Measurements from ENCODE around the gene ARHGAP23. TPM values are rescaled to one million over a fixed set of nuclear protein-coding genes. Genes with fewer than 3 reads are reported as not detected.

Gene ARHGAP23
- total and polyA plus RNA-seq, 2 donors (not counting 3 experiments of a cell fraction or from before 2014, with no cell fraction given): 25.4 to 190 TPM

DNA sequence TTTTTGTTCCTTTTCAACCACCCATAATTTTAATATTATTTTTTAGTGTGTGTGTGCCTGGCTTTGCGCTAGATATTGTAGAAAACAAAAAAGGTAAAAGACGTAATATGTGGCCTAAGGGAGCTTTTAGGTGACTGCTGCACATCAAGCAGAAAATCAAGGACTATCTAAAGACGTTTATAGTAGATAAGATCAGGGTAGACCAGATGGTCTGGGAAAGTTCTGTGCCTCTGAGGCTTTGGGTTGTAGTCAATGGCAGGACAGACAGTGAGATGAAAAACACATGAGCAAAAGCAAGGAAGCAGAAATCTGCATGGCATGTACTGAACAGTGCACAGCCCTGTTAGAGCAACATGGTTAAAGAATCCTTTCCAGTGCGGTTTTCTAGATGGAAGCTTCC lies 26.8 kb upstream of the ARHGAP23 start:
- TF ChIP-seq POLR2AphosphoS5 (IDR thresholded peaks at IDR 0.05; ENCODE audit: insufficient read depth, low read depth, low read length) (no peak), MYC (IDR thresholded peaks at IDR 0.05; ENCODE audit: low read depth, low read length) (no peak), POLR2A (IDR thresholded peaks at IDR 0.05; ENCODE audit: low read depth, low read length) (no peak), GATA2 (IDR thresholded peaks at IDR 0.05; ENCODE audit: insufficient read depth, insufficient read length, low read depth, low read length) (no peak), EZH2 (IDR thresholded peaks at IDR 0.05; ENCODE audit: borderline replicate concordance, low read depth, low read length, severe bottlenecking) (no peak), FOS (IDR thresholded peaks at IDR 0.05; ENCODE audit: borderline replicate concordance, insufficient read depth, low read length) (no peak), JUN (IDR thresholded peaks at IDR 0.05; ENCODE audit: borderline replicate concordance, insufficient read depth, insufficient read length, low read depth) (no peak)
- TF ChIP-seq, protein P1, sequence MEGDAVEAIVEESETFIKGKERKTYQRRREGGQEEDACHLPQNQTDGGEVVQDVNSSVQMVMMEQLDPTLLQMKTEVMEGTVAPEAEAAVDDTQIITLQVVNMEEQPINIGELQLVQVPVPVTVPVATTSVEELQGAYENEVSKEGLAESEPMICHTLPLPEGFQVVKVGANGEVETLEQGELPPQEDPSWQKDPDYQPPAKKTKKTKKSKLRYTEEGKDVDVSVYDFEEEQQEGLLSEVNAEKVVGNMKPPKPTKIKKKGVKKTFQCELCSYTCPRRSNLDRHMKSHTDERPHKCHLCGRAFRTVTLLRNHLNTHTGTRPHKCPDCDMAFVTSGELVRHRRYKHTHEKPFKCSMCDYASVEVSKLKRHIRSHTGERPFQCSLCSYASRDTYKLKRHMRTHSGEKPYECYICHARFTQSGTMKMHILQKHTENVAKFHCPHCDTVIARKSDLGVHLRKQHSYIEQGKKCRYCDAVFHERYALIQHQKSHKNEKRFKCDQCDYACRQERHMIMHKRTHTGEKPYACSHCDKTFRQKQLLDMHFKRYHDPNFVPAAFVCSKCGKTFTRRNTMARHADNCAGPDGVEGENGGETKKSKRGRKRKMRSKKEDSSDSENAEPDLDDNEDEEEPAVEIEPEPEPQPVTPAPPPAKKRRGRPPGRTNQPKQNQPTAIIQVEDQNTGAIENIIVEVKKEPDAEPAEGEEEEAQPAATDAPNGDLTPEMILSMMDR (IDR thresholded peaks at IDR 0.05; ENCODE audit: extremely low read depth in 1 of 2, insufficient read depth in 1 of 2, low read depth in 1 of 2, low read length in 2 of 2): no peak
- TF ChIP-seq, protein P2, sequence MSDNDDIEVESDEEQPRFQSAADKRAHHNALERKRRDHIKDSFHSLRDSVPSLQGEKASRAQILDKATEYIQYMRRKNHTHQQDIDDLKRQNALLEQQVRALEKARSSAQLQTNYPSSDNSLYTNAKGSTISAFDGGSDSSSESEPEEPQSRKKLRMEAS (IDR thresholded peaks at IDR 0.05; ENCODE audit: insufficient read depth, insufficient read length): no peak
- Histone ChIP-seq H2AFZ (ENCODE audit: low read depth, low read length) (no peak overlapping the region), H3K4me2 (ENCODE audit: insufficient read depth, low read length) (no peak overlapping the region), H3K4me3 (replicated peaks in 1 of 3; ENCODE audit: insufficient read depth in 1 of 3, low read depth in 1 of 3, low read length in 3 of 3) (no peak overlapping the region), H3K27me3 (ENCODE audit: control insufficient read depth in 2 of 2, insufficient read depth in 2 of 2, low read length in 2 of 2) (no peaks in the 10 kb centered on the region), H4K20me1 (replicated peaks; ENCODE audit: control insufficient read depth, extremely low read depth, insufficient read depth, low read length) (no peaks in the 10 kb centered on the region), H3K4me1 (ENCODE audit: control insufficient read depth, extremely low read depth, insufficient read depth, low read length) (no peaks in the 10 kb centered on the region), H3K36me3 (ENCODE audit: control insufficient read depth in 2 of 2, extremely low read depth in 1 of 2, insufficient read depth in 2 of 2, low read length in 2 of 2) (peaks cover 0 to 2% of the 10 kb centered on the region in 2 experiments), H3K79me2 (ENCODE audit: control insufficient read depth, insufficient read depth, low read length) (no peaks in the 10 kb centered on the region), H3K9me1 (replicated peaks; ENCODE audit: control insufficient read depth, extremely low read depth, insufficient read depth, low read length) (no peaks in the 10 kb centered on the region), H3K27ac (ENCODE audit: insufficient read depth, low read depth, low read length) (no peak overlapping the region), H3K9ac (replicated peaks; ENCODE audit: extremely low read depth, insufficient read depth, low read length) (no peak overlapping the region), H3K9me3 (replicated peaks; ENCODE audit: control insufficient read depth, insufficient read depth, low read length) (no peaks in the 10 kb centered on the region)
- intact Hi-C loops (cut with micrococcal nuclease) (no loop called here), dilution Hi-C loops (cut with MboI; ENCODE audit: extremely low pct_ligation_motif_present, low sequenced_read_pairs) (no loop called here)
- DNase-seq (ENCODE audit: low read depth, low spot score): no peak
- no TSS peak for BruUV-seq (replicated peaks)
- ChIA-PET CTCF (interaction anchor here (0.6 to 1.0 kb wide), 2 partner anchors 13 to 597 kb away, joined by 3 to 4 read pairs; no protein-coding TSS in a partner anchor), POLR2A (no interaction called here)
- FAIRE-seq: no peak
